Activated CD4-positive, CD25-positive, alpha-beta regulatory T cell treated with anti-CD3 and anti-CD28 coated beads, Interleukin-2, amount 50 U/mL, for 16 hours (primary cell): Measurements from ENCODE around the gene BEST3.

ENCODE experiments used
- DNase-seq: peaks from one replicate; pipeline ENCODE4 v3.0.0-alpha.2; 2020; ENCODE audit warnings: low read depth, low spot score

The BEST3 gene

DNA sequence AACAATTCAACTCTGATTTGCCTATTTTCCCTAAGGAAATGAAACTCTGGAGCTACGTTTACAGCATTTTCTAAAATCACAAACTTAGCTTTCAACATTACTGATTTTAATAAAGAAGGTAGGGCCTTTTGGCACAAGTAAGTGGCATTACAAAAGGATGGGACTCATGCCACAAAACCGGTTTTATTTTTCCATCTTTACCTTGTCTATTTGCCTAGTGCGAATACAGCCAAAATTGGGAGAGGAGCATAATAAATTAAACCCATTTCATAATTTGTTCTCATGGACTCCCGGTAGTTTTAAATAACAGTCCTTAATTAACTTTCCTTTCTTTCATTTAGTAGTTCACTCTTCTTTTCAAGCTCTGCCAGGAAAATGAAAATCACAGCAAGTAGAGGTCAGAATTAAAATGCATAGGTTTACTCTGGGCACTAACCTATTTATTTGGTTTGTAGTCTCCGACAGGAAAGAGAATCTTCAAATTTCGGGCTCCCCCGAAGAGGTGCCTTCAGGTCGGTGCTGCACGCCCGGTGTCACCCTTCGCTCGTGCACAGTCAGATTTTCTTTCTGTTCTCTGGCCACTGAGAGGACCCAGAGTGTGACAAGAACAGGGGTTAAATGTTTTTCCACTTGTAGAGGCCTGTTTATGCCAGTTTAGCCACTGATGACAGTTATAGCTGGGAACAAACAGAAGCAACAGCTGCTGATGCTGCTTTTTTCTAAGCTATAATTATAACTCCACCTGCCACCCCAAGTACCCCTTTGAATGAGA, at the start of gene BEST3:
Gene BEST3, minus strand, starts transcription at position 535 of the 772 bp plus-strand sequence. CDS start 1,505 bp downstream, outside the sequence.
- DNase-seq: no peak

DNA sequence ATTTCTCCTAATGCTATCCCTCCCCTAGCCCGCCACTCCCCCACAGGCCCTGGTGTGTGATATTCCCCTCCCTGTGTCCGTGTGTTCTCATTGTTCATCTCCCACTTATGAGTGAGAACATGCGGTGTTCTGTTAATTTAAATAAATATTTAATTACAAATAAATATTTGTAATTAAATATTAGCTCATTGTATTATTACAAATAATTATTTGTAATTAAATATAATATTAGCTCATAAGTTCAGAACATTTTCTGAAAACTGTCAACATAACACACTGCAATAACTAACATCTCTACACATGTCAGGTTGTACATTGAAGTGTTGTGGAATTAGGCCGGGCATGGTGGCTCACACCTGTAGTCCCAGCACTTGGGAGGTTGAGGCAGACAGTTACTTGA, 45.0 kb upstream of the BEST3 start:
- no peak for DNase-seq

DNA sequence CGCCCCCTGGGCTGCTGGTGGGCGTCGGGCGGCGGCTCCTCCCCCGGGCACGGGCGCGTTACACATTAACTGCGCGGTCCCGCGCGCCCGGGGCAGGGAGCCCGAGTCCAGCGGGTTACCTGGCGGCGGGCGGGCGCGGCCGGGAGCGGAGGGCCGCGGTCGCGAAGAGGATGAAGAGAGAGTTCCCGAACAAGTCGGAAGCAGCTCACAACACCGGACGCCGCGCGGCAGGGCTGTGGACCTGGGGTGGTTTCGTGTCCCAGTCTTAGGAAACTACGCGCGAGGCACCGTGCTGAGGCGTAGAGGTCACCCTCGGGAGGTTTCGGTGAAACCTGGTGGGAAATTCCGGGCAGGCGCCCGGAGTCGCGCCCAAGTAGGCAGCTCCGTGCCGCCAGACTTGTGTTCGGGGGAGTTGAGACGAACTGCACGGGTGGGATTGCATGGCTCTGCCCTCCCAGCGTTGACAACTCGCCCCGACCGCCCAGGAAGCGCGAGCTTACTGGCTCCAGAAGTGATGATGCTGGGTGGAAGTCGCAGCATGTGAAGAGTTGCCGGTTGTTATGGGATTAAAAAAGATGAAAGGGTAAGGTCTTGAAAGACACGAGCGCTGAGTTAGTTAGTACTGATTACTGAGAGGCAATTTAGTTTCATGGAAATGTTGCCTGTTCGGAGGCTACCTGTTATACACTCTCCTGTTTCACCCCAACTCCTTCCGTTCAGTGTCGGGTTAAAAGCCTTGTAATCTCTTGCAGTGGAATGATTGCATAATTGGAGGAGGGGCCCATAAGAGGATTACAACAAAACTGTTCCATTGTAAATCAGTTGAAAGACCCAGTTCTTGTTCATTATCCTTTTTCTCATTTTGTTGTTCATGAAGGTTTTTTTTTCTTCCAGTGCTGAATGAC, 40.4 kb upstream of the BEST3 start:
- peak; percentile 16 for DNase-seq

DNA sequence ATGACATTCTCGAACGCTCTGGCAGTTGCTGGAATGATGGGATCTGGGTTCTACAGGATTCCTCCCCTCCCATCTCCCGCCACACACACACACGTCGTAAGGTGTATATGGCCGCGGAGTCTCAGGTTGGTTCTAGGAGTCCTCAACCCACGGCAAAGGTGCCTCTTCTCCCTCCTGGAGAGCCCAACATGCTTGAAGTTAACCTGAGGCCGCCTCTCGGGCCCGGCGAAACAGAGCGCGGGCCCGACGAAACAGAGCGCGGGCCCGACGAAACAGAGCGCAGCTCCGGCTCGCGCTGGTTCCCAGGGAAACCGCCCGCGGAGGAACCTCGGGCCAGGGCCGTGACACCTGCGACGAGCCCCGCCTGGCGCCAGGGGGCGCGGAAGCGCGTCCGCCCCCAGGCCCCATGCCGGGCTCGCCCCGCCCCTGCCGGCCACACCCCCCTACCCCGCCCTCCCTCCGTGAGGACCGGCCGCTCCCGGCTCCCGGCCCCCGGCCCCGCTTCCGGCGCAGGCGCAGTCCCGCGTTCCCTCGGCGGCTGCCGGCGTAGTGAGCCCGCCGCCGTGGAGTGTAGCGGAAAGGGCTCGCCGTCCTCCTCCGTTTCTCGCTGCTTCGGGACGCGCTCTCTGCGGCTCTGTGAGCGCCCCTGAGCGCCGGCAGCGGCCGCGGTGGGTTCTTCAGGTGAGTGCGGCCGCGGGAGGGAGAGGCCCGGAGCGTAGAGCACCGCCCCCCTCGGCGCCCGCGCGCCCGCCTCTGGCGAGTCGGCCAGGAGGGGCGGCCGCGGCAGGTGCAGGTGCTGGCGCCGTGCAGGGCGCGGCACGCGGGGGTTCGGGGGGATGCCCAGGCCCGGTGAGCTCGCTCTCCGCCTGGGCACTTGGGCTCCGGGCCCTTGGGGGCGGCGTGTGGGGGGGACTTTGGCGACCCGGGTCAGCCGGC, 39.5 kb upstream of the BEST3 start, which contains the start of gene RAB3IP:
Gene RAB3IP, plus strand, starts transcription at position 510 of the 936 bp plus-strand sequence. CDS start 16,549 bp downstream, outside the sequence.
- DNase-seq: peak; percentile 81

DNA sequence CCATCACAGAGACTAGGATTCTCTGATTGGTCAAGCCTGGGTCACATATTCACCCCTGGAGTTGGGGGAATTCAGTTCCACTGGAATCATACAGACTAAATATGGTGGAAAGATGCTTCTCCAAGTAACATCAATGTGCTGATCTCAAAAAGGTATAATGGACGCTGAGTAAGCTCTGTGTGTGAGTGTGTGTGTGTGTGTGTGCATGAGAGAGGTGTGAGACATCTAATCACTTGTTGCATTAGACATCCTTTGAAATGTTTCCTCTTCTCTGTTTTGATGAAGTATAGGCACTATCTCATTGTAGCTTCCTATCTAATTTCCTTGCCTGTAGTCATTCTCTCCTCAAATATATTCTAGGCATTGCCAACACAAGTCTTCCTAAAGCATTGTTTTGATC, 34.5 kb upstream of the BEST3 start:
- DNase-seq: no peak

DNA sequence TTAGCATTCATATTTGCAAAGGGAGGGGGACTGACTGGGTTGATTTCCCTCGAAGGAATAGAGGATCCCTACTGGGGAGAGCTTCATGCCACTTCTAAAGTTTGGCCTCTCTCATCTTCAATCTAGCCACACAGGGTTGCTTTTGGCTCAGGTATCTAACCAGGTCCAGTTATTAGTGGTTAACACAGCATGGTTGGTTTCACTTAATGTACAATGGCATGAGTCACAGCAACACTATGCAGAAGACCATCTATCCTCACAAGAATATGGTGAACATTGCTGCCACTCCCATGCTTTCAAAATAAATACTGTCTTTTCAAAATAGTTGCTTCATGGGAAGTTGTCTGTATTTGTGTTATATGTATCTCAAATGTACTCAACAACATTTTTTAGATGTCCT, 33.0 kb upstream of the BEST3 start:
- no peak for DNase-seq

DNA sequence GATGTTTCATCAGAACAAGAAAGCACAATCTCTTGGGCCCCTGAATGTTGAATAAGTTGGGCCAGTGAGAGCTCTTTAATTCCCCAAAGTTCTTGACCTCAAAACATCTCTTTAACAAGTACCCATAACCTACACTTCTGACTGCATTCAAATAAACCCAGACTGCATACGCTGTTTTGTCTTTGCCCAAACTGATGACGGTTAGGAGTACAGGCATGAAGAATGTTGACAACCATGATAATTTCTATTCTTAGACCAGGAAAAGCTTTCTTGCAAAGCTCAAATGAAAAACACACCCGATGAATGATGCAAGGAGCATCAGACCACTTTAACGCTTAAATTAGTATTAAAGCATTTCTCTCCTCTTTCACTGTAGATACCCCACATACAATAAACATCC, 27.8 kb upstream of the BEST3 start:
- DNase-seq: no peak

DNA sequence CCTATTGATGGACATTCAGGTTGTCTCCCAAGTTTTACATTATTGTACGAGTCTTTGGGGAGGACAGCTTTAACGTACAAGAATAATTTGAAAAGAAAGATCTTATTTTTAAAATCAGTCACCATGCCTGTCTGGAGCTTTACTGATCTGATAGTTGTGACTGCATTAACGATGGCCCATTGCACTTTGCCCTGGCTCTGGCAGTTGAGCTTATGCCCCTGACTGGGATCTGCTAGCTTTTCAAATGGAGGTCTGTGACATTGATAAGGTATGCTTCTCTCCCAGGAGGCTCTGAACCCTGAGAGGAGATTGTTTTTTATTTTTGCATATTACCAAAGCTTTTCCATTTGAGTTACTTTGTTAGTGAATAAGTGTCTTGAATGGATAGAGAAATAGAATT, 21.6 kb upstream of the BEST3 start:
- DNase-seq: no peak

DNA sequence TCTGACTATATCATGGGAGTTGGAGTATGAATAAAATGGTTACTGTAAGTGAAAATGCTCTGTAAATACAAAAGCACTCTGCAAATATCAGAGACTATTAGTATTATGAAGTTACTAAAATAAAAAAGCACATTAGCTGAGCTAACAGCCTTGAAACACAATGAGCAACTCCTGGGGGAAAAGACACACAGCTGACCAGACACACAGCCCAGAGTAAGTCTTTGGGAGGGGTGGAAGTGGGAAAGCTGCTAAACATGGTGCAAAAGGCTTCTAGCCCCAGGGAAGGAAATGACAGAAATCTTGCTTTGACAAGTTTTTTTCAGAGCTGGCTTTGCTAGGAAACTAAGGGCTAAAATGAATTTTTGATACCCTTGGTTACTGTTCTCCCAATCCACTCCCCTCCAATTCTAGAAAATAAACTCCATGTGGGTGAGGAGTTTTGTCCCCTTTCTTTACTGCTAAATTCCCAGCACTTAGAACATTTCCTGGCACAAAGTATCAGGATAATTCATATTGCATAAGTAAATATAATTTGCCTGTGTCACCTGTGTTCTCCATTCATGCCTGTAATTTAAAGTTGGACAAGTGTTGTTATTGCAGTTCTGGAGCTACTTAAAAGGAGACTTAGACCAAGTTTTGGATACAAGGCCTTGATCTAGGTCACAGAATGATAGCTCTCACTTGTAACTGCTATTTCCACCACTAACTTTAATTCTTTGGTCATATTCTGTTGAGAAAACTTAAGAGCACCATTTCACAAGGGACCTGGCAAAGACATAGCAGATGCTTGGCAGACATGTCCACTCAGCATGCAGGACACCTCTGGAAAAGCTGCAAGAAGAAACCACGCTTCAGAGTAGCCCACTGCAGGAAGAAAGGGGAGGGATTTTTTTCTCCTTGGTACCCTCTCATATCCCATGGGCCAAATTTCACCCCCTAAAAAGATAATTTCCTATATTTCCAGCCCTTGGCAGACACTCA, 20.5 kb upstream of the BEST3 start:
- DNase-seq: no peak

DNA sequence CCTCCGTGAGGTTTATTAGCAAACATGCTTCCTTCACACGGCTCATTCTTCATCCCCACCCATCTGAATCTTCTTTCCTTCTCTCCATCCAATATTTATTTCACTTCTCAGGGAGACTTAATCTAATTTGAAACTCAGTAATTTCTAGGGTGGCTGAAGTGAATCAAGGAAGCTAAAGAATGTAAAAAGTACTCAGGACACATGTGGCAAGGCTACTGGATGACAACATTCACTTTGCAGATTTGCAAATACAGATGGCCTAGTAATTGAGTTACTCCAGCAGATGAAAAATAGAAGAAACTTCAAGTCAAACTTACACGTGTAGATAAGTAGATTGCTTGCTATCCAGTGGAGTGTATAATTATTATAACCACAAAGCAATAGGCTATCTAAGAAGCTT, 15.4 kb upstream of the BEST3 start:
- DNase-seq: no peak

DNA sequence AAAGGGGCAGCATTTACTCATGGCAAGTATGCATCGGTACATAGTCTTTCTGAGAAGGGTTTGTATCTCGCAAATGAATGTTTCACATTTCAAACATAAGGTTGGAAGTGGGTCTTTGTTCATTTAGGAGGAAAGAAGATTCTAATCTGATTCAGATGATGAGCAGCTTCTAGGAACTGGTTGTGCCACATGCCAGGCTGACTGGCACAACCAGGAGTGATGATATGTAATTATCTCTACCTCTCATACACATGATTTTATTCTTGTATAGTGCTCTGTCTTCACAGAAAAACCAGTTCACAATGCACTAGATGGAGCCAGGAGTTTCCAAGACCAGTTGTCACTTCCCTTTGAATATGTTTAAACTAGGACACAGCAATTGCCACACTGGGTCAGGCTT, 13.7 kb upstream of the BEST3 start:
- no peak for DNase-seq

DNA sequence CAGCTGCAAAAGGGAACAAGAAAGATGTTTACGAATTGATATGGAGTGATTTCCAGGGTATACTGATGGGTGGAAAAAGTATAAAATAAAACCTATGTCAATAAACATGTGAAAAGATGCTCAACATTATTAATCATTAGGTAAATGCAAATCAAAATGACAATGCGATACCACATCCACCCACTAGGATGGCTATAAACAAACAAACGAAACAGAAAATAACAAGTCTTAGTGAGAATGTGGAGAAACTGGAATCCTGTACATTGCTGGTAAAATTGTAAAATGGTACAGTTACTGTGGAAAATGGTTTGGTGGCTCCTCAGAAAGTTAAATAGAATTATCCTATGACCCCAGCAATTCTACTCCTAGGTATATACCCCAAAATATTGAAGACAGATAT, 9.5 kb upstream of the BEST3 start:
- DNase-seq: no peak

DNA sequence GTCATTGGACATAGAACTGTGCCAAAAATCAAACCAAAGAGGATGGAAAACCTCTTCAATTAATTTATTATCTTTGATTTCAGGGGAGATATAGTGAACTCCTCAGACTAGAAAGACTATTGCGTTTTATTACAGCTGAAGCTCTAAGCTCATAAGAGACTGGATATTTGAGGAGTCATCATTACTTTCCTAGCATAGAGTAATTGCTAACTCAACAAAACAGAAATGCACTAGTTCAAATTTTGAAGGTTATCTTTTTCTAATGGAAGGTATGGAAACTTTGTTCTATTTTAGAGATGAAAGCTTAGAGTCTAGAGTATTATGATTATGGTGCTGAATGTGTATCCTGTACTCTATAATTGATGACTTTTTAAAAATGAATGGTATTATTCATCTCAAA, 5.3 kb upstream of the BEST3 start:
- DNase-seq: no peak

DNA sequence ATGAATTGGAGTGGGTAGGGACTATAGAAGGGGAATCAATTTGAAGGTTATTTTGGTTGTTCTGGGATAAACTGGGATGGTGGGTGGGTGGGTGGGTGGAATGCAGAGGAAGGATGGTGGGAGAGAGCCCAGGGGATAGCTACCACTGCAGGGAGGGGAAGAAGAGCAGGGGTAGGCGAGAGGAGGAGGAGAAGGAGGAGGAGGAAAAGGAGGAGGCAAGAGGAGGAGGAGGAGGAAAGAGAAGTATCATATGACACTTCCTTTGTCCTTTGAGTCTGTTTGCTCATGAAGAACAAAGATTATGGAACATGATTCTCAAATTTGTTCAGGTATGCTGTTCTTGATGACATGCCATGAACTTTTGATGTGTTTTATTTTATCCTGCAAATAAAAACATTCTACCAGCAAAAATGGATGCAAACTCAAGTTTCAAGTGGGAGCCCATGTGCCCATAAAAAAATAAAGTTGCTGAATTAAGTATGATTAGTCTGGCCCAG, 4.1 kb upstream of the BEST3 start:
- no peak for DNase-seq

DNA sequence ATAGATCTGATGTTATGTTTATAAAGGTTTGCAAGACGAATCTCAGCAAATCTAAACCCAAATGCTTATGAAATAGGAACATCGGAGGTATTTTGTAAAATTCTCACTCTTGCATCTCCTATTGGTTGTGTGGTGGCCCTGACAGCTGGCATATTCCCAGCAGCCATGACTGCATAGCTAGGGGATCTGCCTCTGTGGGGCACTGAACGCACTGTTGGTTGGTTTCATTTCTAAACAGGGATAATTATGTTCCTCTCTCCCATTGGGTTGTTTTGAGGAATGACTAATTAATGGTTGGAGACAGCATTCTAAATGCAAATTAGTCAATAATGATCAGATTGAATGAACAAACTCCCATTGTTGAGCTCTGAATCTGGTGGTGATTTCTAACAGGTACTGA, 2.7 kb upstream of the BEST3 start:
- DNase-seq: no peak

DNA sequence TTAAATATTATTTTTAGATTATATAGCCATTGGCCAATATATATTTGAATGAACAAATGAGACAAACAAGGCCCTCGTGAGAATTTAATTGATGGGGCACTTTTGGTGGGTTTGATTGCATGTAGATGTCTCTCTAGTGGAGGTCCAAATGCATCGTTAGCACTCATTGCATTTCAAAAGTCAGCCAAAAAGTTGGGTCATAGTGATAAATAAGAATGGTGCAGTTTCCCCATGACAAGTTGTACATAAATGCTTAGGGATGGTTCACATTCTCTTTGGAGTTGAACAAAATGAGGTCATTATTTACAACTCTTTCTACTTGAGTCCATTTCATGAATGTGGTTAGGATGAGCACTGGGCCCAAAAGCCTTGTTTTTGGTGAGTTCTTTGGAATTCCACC, 1.0 kb downstream of the BEST3 start:
- DNase-seq: no peak

DNA sequence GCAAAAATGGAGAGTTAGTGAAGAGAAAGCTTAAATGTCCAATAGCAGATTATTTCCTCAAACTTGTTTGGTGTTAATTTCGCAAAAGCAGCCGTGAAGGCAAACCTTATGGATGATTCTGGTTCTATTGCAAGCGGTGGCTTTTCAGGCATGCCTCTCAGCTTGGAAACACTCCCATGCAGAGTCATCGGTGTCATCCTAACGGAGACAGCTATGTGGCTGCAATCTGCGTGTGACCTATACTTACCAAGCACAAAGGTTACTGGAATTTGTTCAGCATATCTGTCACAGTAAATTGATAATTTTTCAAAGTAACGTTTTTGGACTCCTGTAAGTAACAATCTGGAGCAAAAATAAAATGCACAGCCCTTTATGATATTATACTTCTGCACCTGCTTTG, 5.0 kb downstream of the BEST3 start:
- DNase-seq: no peak

DNA sequence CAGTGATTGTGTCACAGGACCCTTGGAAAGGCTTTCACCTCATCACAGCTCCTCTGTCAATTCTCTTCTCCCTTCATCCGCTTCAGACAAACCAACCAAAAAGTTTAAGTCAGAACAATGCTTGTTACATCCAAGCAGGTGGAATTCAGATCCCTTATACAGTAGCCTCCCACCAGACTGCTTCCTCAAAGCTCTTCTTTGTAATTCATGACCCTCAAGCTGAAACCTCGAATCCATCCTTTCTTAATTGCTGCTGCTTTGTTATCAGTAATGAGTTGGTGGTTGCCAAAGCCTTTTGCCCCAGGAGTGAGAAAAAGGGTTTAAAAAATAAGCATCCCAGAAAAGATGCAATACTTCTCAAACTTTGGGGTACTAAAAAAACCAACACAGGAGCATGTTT, 9.5 kb downstream of the BEST3 start:
- no peak for DNase-seq

DNA sequence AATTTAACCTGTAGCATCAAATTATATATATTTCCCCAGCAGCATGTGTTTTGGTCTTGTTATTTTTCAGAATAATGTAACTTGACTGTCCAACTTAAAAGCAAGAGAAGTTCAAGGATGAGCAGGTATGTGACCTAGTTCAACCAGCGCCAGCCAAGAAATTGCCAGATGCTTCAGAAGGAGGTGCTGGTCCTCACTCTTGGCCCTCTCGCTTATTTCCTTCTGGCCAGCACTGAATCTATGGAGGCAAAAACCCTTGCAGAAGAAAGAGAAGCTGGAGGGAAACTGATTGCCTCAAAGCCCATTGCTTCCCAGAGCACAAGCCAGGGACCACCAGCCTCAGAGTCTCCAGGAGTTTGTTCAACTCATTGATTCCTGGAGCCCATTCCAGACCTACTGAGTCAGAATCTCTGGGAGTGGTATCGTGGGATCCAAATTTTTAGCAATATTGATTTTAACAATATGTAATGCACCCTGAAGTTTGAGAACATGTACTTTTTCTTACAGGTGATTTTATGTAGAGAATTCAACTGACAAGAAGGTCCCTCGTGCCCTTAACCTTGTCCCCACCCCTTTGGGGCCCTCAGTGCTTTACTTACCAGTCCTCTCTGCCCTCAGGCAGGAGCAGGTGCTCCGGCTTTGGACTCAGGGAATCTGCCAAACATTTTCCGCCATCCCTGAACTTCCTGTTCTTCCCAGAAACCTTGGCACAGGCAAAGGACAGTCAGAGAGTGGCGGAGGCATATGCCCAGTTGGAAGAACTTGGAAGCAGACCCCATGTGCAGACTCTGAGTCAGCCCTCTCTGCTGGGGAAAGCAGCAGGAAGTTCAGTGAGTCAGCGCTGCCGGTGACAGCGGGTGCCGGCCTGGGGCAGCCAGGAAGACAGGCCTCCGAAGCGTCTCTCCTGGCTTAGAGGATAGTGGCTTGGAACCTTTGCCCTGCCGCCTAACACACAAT, 10.4 kb downstream of the BEST3 start:
- no peak for DNase-seq
